ENCODE results near the gene APBA2.

APBA2 gene

DNA sequence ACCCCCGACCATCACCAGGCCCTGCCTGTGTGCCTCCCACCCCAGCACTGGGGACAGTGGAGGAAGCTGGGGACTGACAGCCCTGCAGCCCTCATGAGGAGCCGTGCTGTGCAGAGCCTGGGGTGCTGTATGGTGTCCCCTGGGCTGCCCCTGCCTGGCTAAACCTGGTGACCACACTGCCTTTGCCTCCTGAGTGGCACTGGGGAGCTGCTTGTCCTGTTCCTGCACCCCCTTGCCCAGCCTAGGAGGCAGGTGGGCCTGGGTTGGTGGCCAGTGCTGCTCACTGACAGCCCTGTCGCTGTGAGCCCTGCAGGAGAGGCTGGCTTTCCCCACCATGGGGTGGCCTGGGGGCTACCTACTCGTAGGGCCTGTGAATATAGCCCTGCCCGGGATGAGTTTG, 224.4 kb downstream of the APBA2 start:
- Histone ChIP-seq H3K9ac (ENCODE audit: low read depth, low read length) (no peak overlapping the region), H3K4me2 (ENCODE audit: insufficient read depth, low read length) (no peak overlapping the region), H3K9me3 (ENCODE audit: insufficient read depth, low read length, severe bottlenecking) (no peaks in the 10 kb centered on the region), H3K79me2 (ENCODE audit: insufficient read depth, low read length) (no peaks in the 10 kb centered on the region), H3K4me3 (ENCODE audit: low read depth in 1 of 2, low read length in 2 of 2) (no peak overlapping the region), H3K36me3 (ENCODE audit: insufficient read depth, low read length) (no peaks in the 10 kb centered on the region), H4K20me1 (ENCODE audit: insufficient read depth, low read length) (no peaks in the 10 kb centered on the region), H2AFZ (ENCODE audit: low read depth, low read length) (no peak overlapping the region), H3K27me3 (ENCODE audit: insufficient read depth, low read length, poor library complexity) (no peaks in the 10 kb centered on the region), H3K4me1 (ENCODE audit: insufficient read depth, low read length) (no peaks in the 10 kb centered on the region), H3K27ac (ENCODE audit: low read length) (no peak overlapping the region)
- DNase-seq (no peak), ATAC-seq (ENCODE audit: insufficient read depth, low read depth) (no peak)
- TF ChIP-seq, protein P1, sequence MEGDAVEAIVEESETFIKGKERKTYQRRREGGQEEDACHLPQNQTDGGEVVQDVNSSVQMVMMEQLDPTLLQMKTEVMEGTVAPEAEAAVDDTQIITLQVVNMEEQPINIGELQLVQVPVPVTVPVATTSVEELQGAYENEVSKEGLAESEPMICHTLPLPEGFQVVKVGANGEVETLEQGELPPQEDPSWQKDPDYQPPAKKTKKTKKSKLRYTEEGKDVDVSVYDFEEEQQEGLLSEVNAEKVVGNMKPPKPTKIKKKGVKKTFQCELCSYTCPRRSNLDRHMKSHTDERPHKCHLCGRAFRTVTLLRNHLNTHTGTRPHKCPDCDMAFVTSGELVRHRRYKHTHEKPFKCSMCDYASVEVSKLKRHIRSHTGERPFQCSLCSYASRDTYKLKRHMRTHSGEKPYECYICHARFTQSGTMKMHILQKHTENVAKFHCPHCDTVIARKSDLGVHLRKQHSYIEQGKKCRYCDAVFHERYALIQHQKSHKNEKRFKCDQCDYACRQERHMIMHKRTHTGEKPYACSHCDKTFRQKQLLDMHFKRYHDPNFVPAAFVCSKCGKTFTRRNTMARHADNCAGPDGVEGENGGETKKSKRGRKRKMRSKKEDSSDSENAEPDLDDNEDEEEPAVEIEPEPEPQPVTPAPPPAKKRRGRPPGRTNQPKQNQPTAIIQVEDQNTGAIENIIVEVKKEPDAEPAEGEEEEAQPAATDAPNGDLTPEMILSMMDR (IDR thresholded peaks at IDR 0.05; ENCODE audit: borderline replicate concordance, extremely low read depth, low read length, poor library complexity, severe bottlenecking), result no peak
- no peak for TF ChIP-seq EZH2 (IDR thresholded peaks at IDR 0.05; ENCODE audit: borderline replicate concordance, low read depth, low read length, severe bottlenecking)

DNA sequence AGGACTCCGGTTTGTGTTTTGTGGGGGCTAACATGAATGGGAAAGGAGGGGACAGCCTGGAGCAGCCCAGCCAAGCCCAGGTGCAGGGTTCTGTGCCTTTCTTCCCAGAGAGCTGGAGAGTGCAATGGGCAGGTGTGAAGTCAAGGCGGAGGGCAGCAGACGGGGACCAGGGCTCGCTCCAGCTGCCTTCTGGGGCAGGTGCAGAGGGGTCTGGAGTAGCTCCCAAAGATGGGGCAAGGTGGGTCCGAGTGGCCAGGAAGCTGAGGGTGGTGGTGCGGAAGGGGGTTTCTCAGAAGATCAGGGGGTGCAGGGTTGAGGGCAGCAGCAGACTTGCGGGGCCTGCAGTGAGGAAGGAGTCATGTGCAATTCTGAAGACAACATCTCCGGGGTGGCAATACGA, 225.0 kb downstream of the APBA2 start:
- no peak overlapping the region for H2AFZ ChIP-seq (ENCODE audit: low read depth, low read length)
- TF ChIP-seq, protein P1 (IDR thresholded peaks at IDR 0.05; ENCODE audit: borderline replicate concordance, extremely low read depth, low read length, poor library complexity, severe bottlenecking), result no peak
- no peak for TF ChIP-seq EZH2 (IDR thresholded peaks at IDR 0.05; ENCODE audit: borderline replicate concordance, low read depth, low read length, severe bottlenecking)
- no peak for ATAC-seq (ENCODE audit: insufficient read depth, low read depth)
- H3K9me3 ChIP-seq (ENCODE audit: insufficient read depth, low read length, severe bottlenecking), result no peaks in the 10 kb centered on the region
- H3K27ac ChIP-seq (ENCODE audit: low read length), result no peak overlapping the region
- no peak overlapping the region for H3K9ac ChIP-seq (ENCODE audit: low read depth, low read length)
- H3K79me2 ChIP-seq (ENCODE audit: insufficient read depth, low read length), result no peaks in the 10 kb centered on the region
- H3K27me3 ChIP-seq (ENCODE audit: insufficient read depth, low read length, poor library complexity), result no peaks in the 10 kb centered on the region
- no peak for DNase-seq
- H3K4me2 ChIP-seq (ENCODE audit: insufficient read depth, low read length), result no peak overlapping the region
- H3K36me3 ChIP-seq (ENCODE audit: insufficient read depth, low read length), result no peaks in the 10 kb centered on the region
- no peaks in the 10 kb centered on the region for H4K20me1 ChIP-seq (ENCODE audit: insufficient read depth, low read length)
- H3K4me3 ChIP-seq (ENCODE audit: low read depth in 1 of 2, low read length in 2 of 2), result no peak overlapping the region
- H3K4me1 ChIP-seq (ENCODE audit: insufficient read depth, low read length), result no peaks in the 10 kb centered on the region

DNA sequence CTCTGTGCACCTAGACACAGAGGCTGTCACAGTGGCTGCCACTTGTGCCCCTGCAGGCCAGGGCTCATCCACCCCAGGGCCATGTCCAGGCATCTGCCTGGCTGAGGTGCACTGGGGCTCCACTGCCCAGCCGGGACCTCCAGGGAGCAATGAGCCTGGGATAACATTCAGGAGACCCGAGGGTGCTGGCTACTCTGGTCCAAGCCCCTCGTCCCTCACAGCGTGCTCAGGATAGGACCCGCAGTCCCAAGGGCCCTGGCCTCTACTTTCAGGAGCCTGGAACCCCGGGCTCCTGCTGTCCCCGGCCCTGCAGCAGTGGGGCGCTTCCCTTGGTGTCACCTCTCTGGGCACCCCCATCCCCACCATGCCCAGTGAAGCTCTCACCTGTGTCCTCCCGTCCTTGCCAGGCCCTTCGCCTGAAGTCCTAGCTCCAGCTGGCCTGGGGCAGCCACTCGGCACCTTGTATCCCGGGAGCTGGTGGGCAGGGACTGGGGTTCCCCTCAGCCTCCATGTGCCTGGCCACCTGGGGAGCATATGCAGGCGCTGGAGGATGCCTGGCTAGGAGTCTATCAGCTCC, 226.0 kb downstream of the APBA2 start:
- Histone ChIP-seq H3K9me3 (ENCODE audit: insufficient read depth, low read length, severe bottlenecking) (no peaks in the 10 kb centered on the region), H3K9ac (ENCODE audit: low read depth, low read length) (no peak overlapping the region), H3K4me2 (ENCODE audit: insufficient read depth, low read length) (no peak overlapping the region), H2AFZ (ENCODE audit: low read depth, low read length) (no peak overlapping the region), H3K4me1 (ENCODE audit: insufficient read depth, low read length) (no peaks in the 10 kb centered on the region), H3K27me3 (ENCODE audit: insufficient read depth, low read length, poor library complexity) (no peaks in the 10 kb centered on the region), H3K4me3 (ENCODE audit: low read depth in 1 of 2, low read length in 2 of 2) (no peak overlapping the region), H4K20me1 (ENCODE audit: insufficient read depth, low read length) (no peaks in the 10 kb centered on the region), H3K79me2 (ENCODE audit: insufficient read depth, low read length) (no peaks in the 10 kb centered on the region), H3K27ac (ENCODE audit: low read length) (no peak overlapping the region), H3K36me3 (ENCODE audit: insufficient read depth, low read length) (no peaks in the 10 kb centered on the region)
- TF ChIP-seq, protein P1 (IDR thresholded peaks at IDR 0.05; ENCODE audit: borderline replicate concordance, extremely low read depth, low read length, poor library complexity, severe bottlenecking), result no peak
- no peak for TF ChIP-seq EZH2 (IDR thresholded peaks at IDR 0.05; ENCODE audit: borderline replicate concordance, low read depth, low read length, severe bottlenecking)
- DNase-seq, result no peak
- no peak for ATAC-seq (ENCODE audit: insufficient read depth, low read depth)

Measured in DND-41 (cell line).